HG03521 (cell line): ENCODE data around the gene CSAD.
"Not testable (repeated sequence)": the region's sequence is repeated elsewhere in the genome, so short reads cannot be mapped to it uniquely, and the experiment has no call there.

Experiments
- ATAC-seq: cut with Tn5 transposase; IDR thresholded peaks from one replicate; pipeline ENCODE4 v1.9.1; 2021; ENCODE audit warnings: mild to moderate bottlenecking, moderate library complexity; ENCODE audit not compliant: unreplicated experiment

The CSAD gene

GRCh38 chr12:53180931-53181645 is 363 bp upstream of the CSAD start:
- ATAC-seq = peak; percentile 44

GRCh38 chr12:53179687-53180219 is 972 bp downstream of the CSAD start:
- ATAC-seq = peak; percentile 7

- not testable (repeated sequence) for ATAC-seq
Measured at GRCh38 chr12:53178803-53179202, 1.9 kb downstream of the CSAD start.

- ATAC-seq = not testable (repeated sequence)
Measured at GRCh38 chr12:53177447-53177846, 3.3 kb downstream of the CSAD start.

- no peak for ATAC-seq
Measured at GRCh38 chr12:53176750-53177149, 4.0 kb downstream of the CSAD start.

GRCh38 chr12:53174881-53175491 is 5.7 kb downstream of the CSAD start:
- no peak for ATAC-seq

GRCh38 chr12:53173085-53173715 is 7.5 kb downstream of the CSAD start:
- ATAC-seq = no peak

GRCh38 chr12:53172352-53172751 is 8.4 kb downstream of the CSAD start:
- ATAC-seq = no peak

- ATAC-seq = no peak
Measured at GRCh38 chr12:53171725-53172329, 8.9 kb downstream of the CSAD start.

- ATAC-seq = no peak
Measured at GRCh38 chr12:53170876-53171724, 9.6 kb downstream of the CSAD start.

GRCh38 chr12:53170215-53170614 is 10.5 kb downstream of the CSAD start:
- no peak for ATAC-seq

- no peak for ATAC-seq
Measured at GRCh38 chr12:53169644-53170043, 11.1 kb downstream of the CSAD start.

GRCh38 chr12:53166837-53167236 is 13.9 kb downstream of the CSAD start:
- ATAC-seq = no peak

- ATAC-seq = not testable (repeated sequence)
Measured at GRCh38 chr12:53163008-53163407, 17.7 kb downstream of the CSAD start.

- ATAC-seq = no peak
Measured at GRCh38 chr12:53161119-53161911, 19.4 kb downstream of the CSAD start.

- ATAC-seq = no peak
Measured at GRCh38 chr12:53160673-53161072, 20.1 kb downstream of the CSAD start.

- ATAC-seq = no peak
Measured at GRCh38 chr12:53160000-53160399, 20.7 kb downstream of the CSAD start.

GRCh38 chr12:53159195-53159839 is 21.4 kb downstream of the CSAD start:
- ATAC-seq = peak; percentile 78

- no peak for ATAC-seq
Measured at GRCh38 chr12:53152390-53152789, 28.3 kb downstream of the CSAD start.
